Measurements from ENCODE around the gene FBXL13.
"Not testable (repeated sequence)": the region's sequence is repeated elsewhere in the genome, so short reads cannot be mapped to it uniquely, and the experiment has no call there.

Gene FBXL13

GRCh38 chr7:102842284-102842683, 232.3 kb downstream of the FBXL13 start:
- Histone ChIP-seq H3K9me3 (ENCODE audit: low read length) (no peaks in the 10 kb centered on the region), H3K4me1 (ENCODE audit: insufficient read depth, low read length, severe bottlenecking) (no peaks in the 10 kb centered on the region), H3K9me2 (ENCODE audit: low read depth, low read length) (no peaks in the 10 kb centered on the region), H4K20me1 (ENCODE audit: insufficient read depth, low read length) (no peaks in the 10 kb centered on the region), H3K4me2 (ENCODE audit: low read length) (no peak overlapping the region), H3K36me3 (ENCODE audit: insufficient read depth, low read length) (no peaks in the 10 kb centered on the region), H3K4me3 (ENCODE audit: low read depth, low read length, poor library complexity, severe bottlenecking) (no peak overlapping the region), H3K27me3 (ENCODE audit: insufficient read depth, low read length) (no peaks in the 10 kb centered on the region), H3K79me2 (ENCODE audit: insufficient read depth, low read length) (no peaks in the 10 kb centered on the region), H3F3A (ENCODE audit: insufficient read depth, low read length) (no peaks in the 10 kb centered on the region), H3K9ac (ENCODE audit: low read length) (no peak overlapping the region), H2AFZ (ENCODE audit: low read length) (no peak overlapping the region), H3K27ac (ENCODE audit: low read depth, low read length, poor library complexity, severe bottlenecking) (no peak overlapping the region)
- TF ChIP-seq EZH2 (IDR thresholded peaks at IDR 0.05; ENCODE audit: borderline replicate concordance, low read length) (no peak), CTCF (IDR thresholded peaks at IDR 0.05; ENCODE audit: low read length) (no peak)

- TF ChIP-seq EZH2 (IDR thresholded peaks at IDR 0.05; ENCODE audit: borderline replicate concordance, low read length) (no peak), CTCF (IDR thresholded peaks at IDR 0.05; ENCODE audit: low read length) (no peak)
- H4K20me1 ChIP-seq (ENCODE audit: insufficient read depth, low read length), result no peaks in the 10 kb centered on the region
- H3K27ac ChIP-seq (ENCODE audit: low read depth, low read length, poor library complexity, severe bottlenecking), result no peak overlapping the region
- no peaks in the 10 kb centered on the region for H3K36me3 ChIP-seq (ENCODE audit: insufficient read depth, low read length)
- no peak overlapping the region for H3K4me3 ChIP-seq (ENCODE audit: low read depth, low read length, poor library complexity, severe bottlenecking)
- no peaks in the 10 kb centered on the region for H3K27me3 ChIP-seq (ENCODE audit: insufficient read depth, low read length)
- H3K4me1 ChIP-seq (ENCODE audit: insufficient read depth, low read length, severe bottlenecking), result no peaks in the 10 kb centered on the region
- H3K9me3 ChIP-seq (ENCODE audit: low read length), result no peaks in the 10 kb centered on the region
- no peaks in the 10 kb centered on the region for H3K79me2 ChIP-seq (ENCODE audit: insufficient read depth, low read length)
- H3F3A ChIP-seq (ENCODE audit: insufficient read depth, low read length), result no peaks in the 10 kb centered on the region
- H2AFZ ChIP-seq (ENCODE audit: low read length), result no peak overlapping the region
- no peak overlapping the region for H3K4me2 ChIP-seq (ENCODE audit: low read length)
- H3K9me2 ChIP-seq (ENCODE audit: low read depth, low read length), result no peaks in the 10 kb centered on the region
- H3K9ac ChIP-seq (ENCODE audit: low read length), result no peak overlapping the region
These were observed 233.3 kb downstream of the FBXL13 start for GRCh38 chr7:102841290-102841689.

GRCh38 chr7:102840404-102840803, 234.2 kb downstream of the FBXL13 start:
- no peak overlapping the region for H3K4me3 ChIP-seq (ENCODE audit: low read depth, low read length, poor library complexity, severe bottlenecking)
- no peaks in the 10 kb centered on the region for H3K27me3 ChIP-seq (ENCODE audit: insufficient read depth, low read length)
- H2AFZ ChIP-seq (ENCODE audit: low read length), result no peak overlapping the region
- no peaks in the 10 kb centered on the region for H3K9me3 ChIP-seq (ENCODE audit: low read length)
- no peaks in the 10 kb centered on the region for H3K9me2 ChIP-seq (ENCODE audit: low read depth, low read length)
- H3K27ac ChIP-seq (ENCODE audit: low read depth, low read length, poor library complexity, severe bottlenecking), result no peak overlapping the region
- no peaks in the 10 kb centered on the region for H3F3A ChIP-seq (ENCODE audit: insufficient read depth, low read length)
- H3K4me2 ChIP-seq (ENCODE audit: low read length), result no peak overlapping the region
- no peak overlapping the region for H3K9ac ChIP-seq (ENCODE audit: low read length)
- H4K20me1 ChIP-seq (ENCODE audit: insufficient read depth, low read length), result no peaks in the 10 kb centered on the region
- no peaks in the 10 kb centered on the region for H3K36me3 ChIP-seq (ENCODE audit: insufficient read depth, low read length)
- H3K79me2 ChIP-seq (ENCODE audit: insufficient read depth, low read length), result no peaks in the 10 kb centered on the region
- TF ChIP-seq EZH2 (IDR thresholded peaks at IDR 0.05; ENCODE audit: borderline replicate concordance, low read length) (no peak), CTCF (IDR thresholded peaks at IDR 0.05; ENCODE audit: low read length) (no peak)
- H3K4me1 ChIP-seq (ENCODE audit: insufficient read depth, low read length, severe bottlenecking), result no peaks in the 10 kb centered on the region

- H3K27me3 ChIP-seq (ENCODE audit: insufficient read depth, low read length); H3K4me3 ChIP-seq (ENCODE audit: low read depth, low read length, poor library complexity, severe bottlenecking); H3K9me3 ChIP-seq (ENCODE audit: low read length); H3F3A ChIP-seq (ENCODE audit: insufficient read depth, low read length); H3K4me2 ChIP-seq (ENCODE audit: low read length); H3K9me2 ChIP-seq (ENCODE audit: low read depth, low read length); H4K20me1 ChIP-seq (ENCODE audit: insufficient read depth, low read length); H3K36me3 ChIP-seq (ENCODE audit: insufficient read depth, low read length); H3K4me1 ChIP-seq (ENCODE audit: insufficient read depth, low read length, severe bottlenecking); H3K27ac ChIP-seq (ENCODE audit: low read depth, low read length, poor library complexity, severe bottlenecking); H2AFZ ChIP-seq (ENCODE audit: low read length); H3K9ac ChIP-seq (ENCODE audit: low read length); H3K79me2 ChIP-seq (ENCODE audit: insufficient read depth, low read length): not testable (repeated sequence)
These were observed 236.0 kb downstream of the FBXL13 start for GRCh38 chr7:102838572-102839101.
